Measurements from ENCODE around the gene KICS2.

The KICS2 gene

DNA sequence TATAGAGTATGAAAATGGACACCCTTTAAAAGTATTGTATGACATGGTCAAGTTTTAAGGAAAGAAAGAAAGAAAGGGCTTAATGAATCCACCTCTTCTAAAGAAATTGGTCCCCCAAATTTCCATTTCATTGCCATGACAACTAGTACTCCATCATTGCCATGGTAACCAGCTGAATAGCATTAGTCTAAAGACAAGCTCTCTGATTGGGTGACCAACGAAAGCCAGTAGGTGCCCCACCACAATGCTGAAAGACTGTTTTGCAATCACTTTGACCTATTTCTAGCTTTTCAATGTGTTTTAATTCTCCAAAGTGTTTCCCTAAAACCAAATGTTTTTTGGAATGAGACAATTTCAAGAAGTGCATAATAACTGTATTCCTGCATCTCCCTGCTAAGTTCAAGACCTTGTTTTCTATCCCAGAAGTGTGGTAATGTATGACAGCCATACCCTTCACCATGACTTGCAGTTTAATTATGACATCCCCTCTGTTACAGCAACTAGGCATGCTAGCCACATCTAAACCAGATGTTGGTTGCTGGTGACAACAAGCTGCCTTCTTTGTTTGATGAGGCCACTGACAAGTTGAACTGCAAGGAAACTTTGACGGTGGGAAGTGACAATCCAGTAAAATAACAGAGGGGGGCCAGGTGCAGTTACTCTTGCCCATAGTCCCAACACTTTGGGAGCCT, 46.7 kb downstream of the KICS2 start:
- no peak for DNase-seq (ENCODE audit: low spot score)

- peak; percentile 71 for DNase-seq (ENCODE audit: low spot score)
Measured at GRCh38 chr12:64173456-64173855, 48.6 kb downstream of the KICS2 start.

Small RNAs within 50 kb of the gene (small RNA-seq; reads per million reads assigned to genes)
- gene RNU5A-7P (0 to 0.04 reads per million in 2 experiments), gene RNU6-1009P (0 reads per million in 2 experiments)
